Dermis microvascular lymphatic vessel endothelial cell (primary cell): ENCODE data around the gene IFNL4. TPM values are rescaled to one million over a fixed set of nuclear protein-coding genes. Genes with fewer than 3 reads are reported as not detected.
"Not testable (repeated sequence)": the region's sequence is repeated elsewhere in the genome, so short reads cannot be mapped to it uniquely, and the experiment has no call there.

ENCODE experiments used
- DNase-seq, 2 donors: peaks; one replicate each; pipeline versions ENCODE4 v3.0.0 to v3.0.0-alpha.2; 2010; ENCODE audit warnings: low read depth in 2 of 2
- total RNA-seq: library from RNA; depleted of rRNA; stranded (reverse); fragments of >200 nt; gene quantifications from 2 replicates; pipeline ENCODE4 v1.2.1, GENCODE V29; 2014

The IFNL4 gene
- total RNA-seq, 1 donor from 2014 or later = not detected

DNA sequence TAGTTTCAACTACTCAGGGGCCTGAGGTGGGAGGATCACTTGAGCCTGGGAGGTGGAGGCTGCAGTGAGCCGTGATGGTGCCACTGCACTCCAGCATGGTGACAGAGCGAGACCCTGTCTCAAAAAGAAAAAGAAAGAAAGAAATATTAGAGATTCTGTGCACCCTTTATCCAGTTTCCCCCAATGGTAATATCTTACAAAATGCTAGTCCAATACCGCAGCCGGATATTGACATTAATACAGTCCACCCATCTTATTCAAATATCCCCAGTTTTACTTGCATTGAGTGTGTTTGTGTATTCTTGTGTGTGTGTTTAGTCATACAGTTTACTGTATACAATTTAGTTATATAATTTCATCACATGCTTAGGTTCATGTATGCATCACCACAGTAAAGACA lies 8.6 kb upstream of the IFNL4 start:
- no peak for DNase-seq

- no peak for DNase-seq
Observed at GRCh38 chr19:39254531-39255345, 6.1 kb upstream of the IFNL4 start.

GRCh38 chr19:39253374-39254149 lies 4.9 kb upstream of the IFNL4 start:
- no peak for DNase-seq

DNA sequence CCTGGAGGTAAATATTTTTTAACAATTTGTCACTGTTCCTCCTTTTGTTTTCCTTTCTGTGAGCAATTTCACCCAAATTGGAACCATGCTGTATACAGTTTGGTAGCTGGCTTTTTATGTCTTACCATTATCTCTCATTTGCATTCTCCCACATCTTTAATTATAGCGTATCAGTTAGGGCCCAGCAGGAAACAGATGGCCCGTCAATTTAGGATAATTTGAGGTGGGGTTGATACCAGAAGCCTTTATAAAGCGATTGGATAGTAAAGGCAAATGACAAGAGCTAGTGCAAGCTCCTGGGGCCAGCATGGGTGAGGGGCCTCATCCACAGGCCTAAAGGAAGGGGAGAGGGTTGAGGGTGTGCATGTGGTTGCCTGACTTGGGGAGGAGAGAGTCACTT lies 3.8 kb upstream of the IFNL4 start:
- no peak for DNase-seq

GRCh38 chr19:39251846-39252245 lies 3.2 kb upstream of the IFNL4 start:
- no peak for DNase-seq

DNA sequence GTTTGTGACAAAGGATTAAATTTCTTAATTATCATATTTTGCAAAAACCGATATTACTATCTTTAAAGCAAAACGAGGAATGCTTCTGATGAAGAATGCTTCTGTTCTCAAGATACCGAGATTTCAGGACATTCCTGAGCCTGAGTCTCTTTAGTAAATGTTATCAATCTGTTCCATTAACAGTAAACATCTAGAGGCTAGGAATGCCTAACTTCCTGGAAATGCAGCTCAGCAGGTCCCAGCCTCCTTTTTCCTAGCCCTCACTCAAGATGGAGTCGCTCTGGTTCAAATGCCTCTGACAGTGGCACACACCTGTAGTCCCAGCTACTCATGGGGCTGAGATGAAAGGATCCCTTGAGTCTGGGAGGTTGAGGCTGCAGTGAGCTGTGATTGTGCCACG lies 2.4 kb upstream of the IFNL4 start:
- DNase-seq = no peak

GRCh38 chr19:39247701-39248664 lies 673 bp downstream of the IFNL4 start:
- DNase-seq = no peak

DNA sequence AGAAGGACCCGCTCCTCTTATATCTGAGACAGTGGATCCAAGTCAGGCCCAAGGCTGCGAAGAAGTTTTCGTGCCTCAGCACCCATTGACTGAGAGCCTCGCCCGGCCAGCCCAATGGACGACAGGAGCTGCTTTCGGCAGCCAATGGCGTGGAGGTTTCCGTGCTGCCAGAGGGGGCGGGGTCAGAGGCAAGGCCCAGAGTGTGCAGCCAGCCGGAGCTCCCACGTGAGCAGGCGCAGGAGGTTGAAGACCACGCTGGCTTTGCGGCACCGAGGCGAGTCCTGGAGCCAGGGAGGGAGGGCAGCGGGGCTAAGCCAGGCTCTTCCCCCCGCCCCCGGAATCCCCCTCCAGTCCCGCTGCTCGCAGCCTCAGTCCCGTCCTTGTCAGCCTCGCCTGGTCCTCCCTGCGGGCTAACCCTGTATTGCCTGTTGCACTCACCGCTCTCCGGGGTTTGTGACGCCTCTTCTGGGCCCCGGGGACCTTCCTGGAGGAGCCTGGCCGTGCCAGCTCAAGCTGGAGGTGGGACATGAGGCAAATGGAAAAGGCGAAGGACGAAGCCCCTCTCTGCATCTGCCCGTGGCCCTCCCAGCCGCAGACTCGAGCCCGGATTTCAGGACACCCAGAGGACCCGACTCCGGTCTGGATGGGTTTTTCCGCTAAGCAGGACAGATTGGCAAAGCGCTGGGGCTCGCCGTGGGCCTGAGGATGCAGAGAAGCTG lies 1.5 kb downstream of the IFNL4 start:
- peak in 1 of 2 donors; percentile 26 for DNase-seq

DNA sequence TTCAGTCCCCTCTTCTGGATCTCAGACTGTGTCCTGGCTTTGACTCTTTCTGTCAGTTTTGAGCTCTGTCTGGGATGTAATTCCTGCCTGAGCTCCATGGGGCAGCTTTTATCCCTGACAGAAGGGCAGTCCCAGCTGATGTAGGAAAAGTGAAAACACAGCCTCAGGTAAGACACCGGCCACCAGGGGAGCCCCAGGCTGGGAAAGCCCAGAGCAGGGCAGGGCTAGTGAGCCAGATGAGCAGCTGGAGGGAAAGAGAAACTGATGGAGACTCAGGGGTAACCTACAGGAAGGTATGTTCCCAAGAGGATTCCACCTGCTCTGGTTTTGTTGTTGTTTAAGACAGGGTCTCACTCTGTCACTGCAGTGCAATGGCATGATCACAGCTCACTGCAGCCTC lies 3.5 kb downstream of the IFNL4 start:
- not testable (repeated sequence) for DNase-seq

GRCh38 chr19:39244410-39245100 lies 4.1 kb downstream of the IFNL4 start, which contains the start of gene IFNL3:
IFNL3 (minus strand) TSS chr19:39245006; CDS start chr19:39244967, 39 bp downstream.
- DNase-seq = not testable (repeated sequence)

DNA sequence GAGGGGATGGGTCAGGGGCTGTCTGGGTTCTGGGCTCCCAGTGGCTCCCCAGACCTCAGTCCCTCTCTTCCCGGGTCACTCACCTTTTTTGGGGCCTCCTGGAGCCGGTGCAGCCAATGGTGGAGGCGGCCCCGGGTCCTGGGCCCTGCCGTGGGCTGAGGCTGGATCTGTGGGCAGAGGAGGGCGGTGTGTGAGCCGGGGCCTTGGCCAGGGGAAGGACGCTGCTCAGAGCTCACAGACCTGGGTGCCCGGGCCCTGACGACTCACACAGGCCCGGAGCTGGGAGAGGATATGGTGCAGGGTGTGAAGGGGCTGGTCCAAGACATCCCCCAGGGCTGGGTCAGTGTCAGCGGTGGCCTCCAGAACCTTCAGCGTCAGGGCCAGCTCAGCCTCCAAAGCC lies 4.9 kb downstream of the IFNL4 start:
- DNase-seq = not testable (repeated sequence)

- DNase-seq = no peak
Observed at GRCh38 chr19:39240421-39240820, 8.2 kb downstream of the IFNL4 start.

DNA sequence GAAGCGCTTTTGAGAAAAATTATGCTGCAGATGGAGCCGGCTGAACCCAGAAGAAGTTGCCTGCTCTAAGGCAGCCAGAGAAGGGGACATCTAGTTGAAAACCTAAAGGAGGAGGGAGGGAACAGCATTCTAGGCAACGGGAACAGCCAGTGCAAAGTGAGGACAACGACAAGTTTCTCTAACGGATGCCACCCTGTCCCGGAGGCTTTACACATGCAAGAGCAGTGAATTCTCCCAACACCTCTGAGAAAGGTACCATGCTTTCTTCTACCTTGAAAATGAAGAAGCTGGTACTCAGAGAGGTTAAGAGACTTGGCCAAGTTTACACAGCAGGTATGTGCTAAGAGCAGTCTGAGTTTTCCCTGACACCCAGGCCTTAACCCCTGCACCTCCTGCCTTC lies 9.7 kb downstream of the IFNL4 start:
- DNase-seq = no peak

- no peak for DNase-seq
Observed at GRCh38 chr19:39238209-39238608, 10.4 kb downstream of the IFNL4 start.

GRCh38 chr19:39237200-39238184 lies 11.2 kb downstream of the IFNL4 start:
- DNase-seq = peak in 1 of 2 donors; percentile 4

- DNase-seq = no peak
Observed at GRCh38 chr19:39236527-39236926, 12.1 kb downstream of the IFNL4 start.

- no peak for DNase-seq
Observed at GRCh38 chr19:39232708-39233107, 15.9 kb downstream of the IFNL4 start.

- no peak for DNase-seq
Observed at GRCh38 chr19:39230096-39230764, 18.4 kb downstream of the IFNL4 start.
